WTC11 (cell line): ENCODE measurements around the gene ZBTB39.
A peak's percentile ranks its signal among the peaks of the same experiment; 100 is the strongest.

Experiments
- CTCF ChIP-seq: fragments of 200-600 bp; IDR thresholded peaks from 2 replicates; pipeline ENCODE4 v1.8.0; 2022; ENCODE audit warnings: antibody characterized with exemption
- ETV6 ChIP-seq: sonication (generic); formaldehyde crosslinking; IDR thresholded peaks from 2 replicates; pipeline ENCODE4 v1.8.1; 2022; ENCODE audit warnings: mild to moderate bottlenecking, missing genetic modification reagents
- GABPB1 ChIP-seq: sonication (generic); formaldehyde crosslinking; IDR thresholded peaks from 2 replicates; pipeline ENCODE4 v1.8.1; 2023; ENCODE audit warnings: mild to moderate bottlenecking, missing genetic modification reagents
- MAX ChIP-seq: sonication (generic); formaldehyde crosslinking; IDR thresholded peaks from 2 replicates; pipeline ENCODE4 v1.8.0; 2022; ENCODE audit warnings: mild to moderate bottlenecking, missing genetic modification reagents
- TCF7 ChIP-seq: sonication (generic); formaldehyde crosslinking; IDR thresholded peaks from 2 replicates; pipeline ENCODE4 v1.8.0; 2022; ENCODE audit warnings: mild to moderate bottlenecking, low read depth, missing genetic modification reagents, moderate library complexity
- ZNF232 ChIP-seq: sonication (generic); formaldehyde crosslinking; IDR thresholded peaks from 2 replicates; pipeline ENCODE4 v1.8.0; 2022; ENCODE audit warnings: mild to moderate bottlenecking, missing genetic modification reagents
- ZNF317 ChIP-seq: sonication (generic); formaldehyde crosslinking; IDR thresholded peaks from 2 replicates; pipeline ENCODE4 v1.8.1; 2023; ENCODE audit warnings: low read depth, mild to moderate bottlenecking, moderate library complexity, missing genetic modification reagents, borderline replicate concordance
- ZNF423 ChIP-seq: fragments of 250-450 bp; sonication (Bioruptor Pico); IDR thresholded peaks from 2 replicates; pipeline ENCODE4 v2.1.2; 2022; ENCODE audit warnings: mild to moderate bottlenecking, moderate library complexity
- ZSCAN18 ChIP-seq: fragments of 250-450 bp; sonication (Bioruptor Pico); IDR thresholded peaks from 2 replicates; pipeline ENCODE4 v2.1.2; 2022; ENCODE audit warnings: mild to moderate bottlenecking, moderate library complexity

GRCh38 chr12:57005980-57006808 lies at the start of gene ZBTB39:
- 0 out of 2 replicates have a peak, but pooled peaks have one; percentile 28 for TF ChIP-seq TCF7 (CRISPR knock-in tag)
- TF ChIP-seq ZSCAN18, result no peak
- TF ChIP-seq CTCF, result no peak
- TF ChIP-seq MAX, result no peak
- no peak for TF ChIP-seq ZNF317 (CRISPR knock-in tag)
- TF ChIP-seq GABPB1, result no peak
- TF ChIP-seq ZNF423, result no peak
- TF ChIP-seq ETV6 (CRISPR knock-in tag), result 0 out of 2 replicates have a peak, but pooled peaks have one; percentile 53
- no peak for TF ChIP-seq ZNF232 (CRISPR knock-in tag)
